Measurements from ENCODE around the gene CSNK2A1.

The CSNK2A1 gene

GRCh38 chr20:575230-575629 is 31.6 kb upstream of the CSNK2A1 start:
- H3K9me3 ChIP-seq (ENCODE audit: control insufficient read depth, insufficient read depth, low read length), result no peaks in the 10 kb centered on the region
- H3K9ac ChIP-seq (ENCODE audit: low read depth, low read length), result no peak overlapping the region
- peaks cover 10% of the 10 kb centered on the region for H3K27me3 ChIP-seq (ENCODE audit: control insufficient read depth, insufficient read depth, low read length)
- peaks cover 21% of the 10 kb centered on the region for H3K4me1 ChIP-seq (ENCODE audit: control insufficient read depth, insufficient read depth, low read length)
- no peaks in the 10 kb centered on the region for H3K36me3 ChIP-seq (ENCODE audit: control insufficient read depth, insufficient read depth, low read length)
- no peak overlapping the region for H3K4me3 ChIP-seq (ENCODE audit: low read depth, low read length)

GRCh38 chr20:574297-574942 is 30.8 kb upstream of the CSNK2A1 start:
- H3K9ac ChIP-seq (ENCODE audit: low read depth, low read length), result no peak overlapping the region
- H3K4me1 ChIP-seq (ENCODE audit: control insufficient read depth, insufficient read depth, low read length), result peaks cover 21% of the 10 kb centered on the region
- H3K27me3 ChIP-seq (ENCODE audit: control insufficient read depth, insufficient read depth, low read length), result peaks cover 10% of the 10 kb centered on the region
- no peak overlapping the region for H3K4me3 ChIP-seq (ENCODE audit: low read depth, low read length)
- H3K9me3 ChIP-seq (ENCODE audit: control insufficient read depth, insufficient read depth, low read length), result no peaks in the 10 kb centered on the region
- no peaks in the 10 kb centered on the region for H3K36me3 ChIP-seq (ENCODE audit: control insufficient read depth, insufficient read depth, low read length)

GRCh38 chr20:573414-574296 is 30.1 kb upstream of the CSNK2A1 start:
- Histone ChIP-seq H3K27me3 (ENCODE audit: control insufficient read depth, insufficient read depth, low read length) (peaks cover 10% of the 10 kb centered on the region), H3K4me1 (ENCODE audit: control insufficient read depth, insufficient read depth, low read length) (peaks cover 23% of the 10 kb centered on the region), H3K36me3 (ENCODE audit: control insufficient read depth, insufficient read depth, low read length) (no peaks in the 10 kb centered on the region), H3K4me3 (ENCODE audit: low read depth, low read length) (no peak overlapping the region), H3K9ac (ENCODE audit: low read depth, low read length) (no peak overlapping the region), H3K9me3 (ENCODE audit: control insufficient read depth, insufficient read depth, low read length) (no peaks in the 10 kb centered on the region)

- Histone ChIP-seq H3K9ac (ENCODE audit: low read depth, low read length) (no peak overlapping the region), H3K27me3 (ENCODE audit: control insufficient read depth, insufficient read depth, low read length) (peaks cover 10% of the 10 kb centered on the region), H3K4me1 (ENCODE audit: control insufficient read depth, insufficient read depth, low read length) (peaks cover 28% of the 10 kb centered on the region), H3K4me3 (ENCODE audit: low read depth, low read length) (no peak overlapping the region), H3K9me3 (ENCODE audit: control insufficient read depth, insufficient read depth, low read length) (no peaks in the 10 kb centered on the region), H3K36me3 (ENCODE audit: control insufficient read depth, insufficient read depth, low read length) (no peaks in the 10 kb centered on the region)
Observed at GRCh38 chr20:572727-573126, 29.1 kb upstream of the CSNK2A1 start.

GRCh38 chr20:571754-572441 is 28.3 kb upstream of the CSNK2A1 start:
- no peaks in the 10 kb centered on the region for H3K36me3 ChIP-seq (ENCODE audit: control insufficient read depth, insufficient read depth, low read length)
- no peak overlapping the region for H3K4me3 ChIP-seq (ENCODE audit: low read depth, low read length)
- peaks cover 28% of the 10 kb centered on the region for H3K4me1 ChIP-seq (ENCODE audit: control insufficient read depth, insufficient read depth, low read length)
- H3K9me3 ChIP-seq (ENCODE audit: control insufficient read depth, insufficient read depth, low read length), result no peaks in the 10 kb centered on the region
- H3K27me3 ChIP-seq (ENCODE audit: control insufficient read depth, insufficient read depth, low read length), result peaks cover 10% of the 10 kb centered on the region
- H3K9ac ChIP-seq (ENCODE audit: low read depth, low read length), result no peak overlapping the region

- Histone ChIP-seq H3K27me3 (ENCODE audit: control insufficient read depth, insufficient read depth, low read length) (peaks cover 10% of the 10 kb centered on the region), H3K4me3 (ENCODE audit: low read depth, low read length) (peak overlapping the region; percentile 13), H3K9me3 (ENCODE audit: control insufficient read depth, insufficient read depth, low read length) (no peaks in the 10 kb centered on the region), H3K36me3 (ENCODE audit: control insufficient read depth, insufficient read depth, low read length) (no peaks in the 10 kb centered on the region), H3K9ac (ENCODE audit: low read depth, low read length) (no peak overlapping the region), H3K4me1 (ENCODE audit: control insufficient read depth, insufficient read depth, low read length) (peaks cover 15% of the 10 kb centered on the region)
Observed at GRCh38 chr20:568673-569415, 25.3 kb upstream of the CSNK2A1 start.

- Histone ChIP-seq H3K9ac (ENCODE audit: low read depth, low read length) (no peak overlapping the region), H3K4me3 (ENCODE audit: low read depth, low read length) (peak overlapping the region; percentile 13), H3K27me3 (ENCODE audit: control insufficient read depth, insufficient read depth, low read length) (peaks cover 6% of the 10 kb centered on the region), H3K9me3 (ENCODE audit: control insufficient read depth, insufficient read depth, low read length) (no peaks in the 10 kb centered on the region), H3K36me3 (ENCODE audit: control insufficient read depth, insufficient read depth, low read length) (no peaks in the 10 kb centered on the region), H3K4me1 (ENCODE audit: control insufficient read depth, insufficient read depth, low read length) (peaks cover 11% of the 10 kb centered on the region)
Observed at GRCh38 chr20:568097-568652, 24.6 kb upstream of the CSNK2A1 start.

- Histone ChIP-seq H3K4me1 (ENCODE audit: control insufficient read depth, insufficient read depth, low read length) (peaks cover 7% of the 10 kb centered on the region), H3K9ac (ENCODE audit: low read depth, low read length) (no peak overlapping the region)
Observed at GRCh38 chr20:564192-564591, 20.6 kb upstream of the CSNK2A1 start.

GRCh38 chr20:563187-563586 is 19.6 kb upstream of the CSNK2A1 start:
- Histone ChIP-seq H3K36me3 (ENCODE audit: control insufficient read depth, insufficient read depth, low read length) (no peaks in the 10 kb centered on the region), H3K9ac (ENCODE audit: low read depth, low read length) (no peak overlapping the region), H3K4me1 (ENCODE audit: control insufficient read depth, insufficient read depth, low read length) (peaks cover 3% of the 10 kb centered on the region), H3K4me3 (ENCODE audit: low read depth, low read length) (no peak overlapping the region), H3K9me3 (ENCODE audit: control insufficient read depth, insufficient read depth, low read length) (no peaks in the 10 kb centered on the region), H3K27me3 (ENCODE audit: control insufficient read depth, insufficient read depth, low read length) (no peaks in the 10 kb centered on the region)

More at GRCh38 chr20:564192-564591, 20.6 kb upstream of the CSNK2A1 start:
- Histone ChIP-seq H3K36me3 (ENCODE audit: control insufficient read depth, insufficient read depth, low read length) (no peaks in the 10 kb centered on the region), H3K27me3 (ENCODE audit: control insufficient read depth, insufficient read depth, low read length) (no peaks in the 10 kb centered on the region), H3K4me3 (ENCODE audit: low read depth, low read length) (no peak overlapping the region), H3K9me3 (ENCODE audit: control insufficient read depth, insufficient read depth, low read length) (no peaks in the 10 kb centered on the region)

GRCh38 chr20:562232-562897 is 18.8 kb upstream of the CSNK2A1 start:
- Histone ChIP-seq H3K4me1 (ENCODE audit: control insufficient read depth, insufficient read depth, low read length) (no peaks in the 10 kb centered on the region), H3K9ac (ENCODE audit: low read depth, low read length) (no peak overlapping the region), H3K36me3 (ENCODE audit: control insufficient read depth, insufficient read depth, low read length) (no peaks in the 10 kb centered on the region), H3K9me3 (ENCODE audit: control insufficient read depth, insufficient read depth, low read length) (no peaks in the 10 kb centered on the region), H3K4me3 (ENCODE audit: low read depth, low read length) (no peak overlapping the region), H3K27me3 (ENCODE audit: control insufficient read depth, insufficient read depth, low read length) (no peaks in the 10 kb centered on the region)

All from iPS-15b (cell line).